Uterus (tissue), 4 donors: ENCODE results near the gene ESPNL. TPM values are rescaled to one million over a fixed set of nuclear protein-coding genes. Genes with fewer than 3 reads are reported as not detected.

Source experiments
- DNase-seq, 2 donors: peaks; one replicate each; pipeline ENCODE4 v3.0.0-alpha.2; 2019 to 2020
- H3K27ac ChIP-seq, 2 donors: fragments of 200-600 bp; sonication (generic); 1 replicate in 1 of 2; 2 replicates in 1 of 2; pipeline ENCODE4 v1.5.1; 2016 to 2018
- H3K27me3 ChIP-seq, 2 donors: fragments of 200-600 bp; sonication (generic); one replicate each; pipeline ENCODE4 v1.5.1; 2018 to 2019; ENCODE audit warnings: control low read depth in 1 of 2
- H3K36me3 ChIP-seq, 2 donors: fragments of 200-600 bp; sonication (generic); one replicate each; pipeline ENCODE4 v1.5.1; 2019; ENCODE audit warnings: control low read depth in 1 of 2
- H3K4me1 ChIP-seq, 2 donors: fragments of 200-600 bp; sonication (generic); one replicate each; pipeline ENCODE4 v1.5.1; 2018 to 2019; ENCODE audit warnings: control low read depth in 1 of 2
- H3K4me3 ChIP-seq, 2 donors: fragments of 200-600 bp; sonication (generic); 1 replicate in 1 of 2; 2 replicates in 1 of 2; pipeline ENCODE4 v1.5.1; 2018 to 2019; ENCODE audit warnings: mild to moderate bottlenecking in 1 of 2
- H3K9me3 ChIP-seq, 2 donors: fragments of 200-600 bp; sonication (generic); one replicate each; pipeline ENCODE4 v1.5.1; 2019; ENCODE audit warnings: control low read depth in 1 of 2
- POLR2A ChIP-seq, 2 donors: fragments of 450-650 bp; IDR thresholded peaks; one replicate each; pipeline ENCODE4 v1.6.1; 2016; ENCODE audit warnings: antibody characterized with exemption in 2 of 2, mild to moderate bottlenecking in 1 of 2, moderate library complexity in 1 of 2
- intact Hi-C: fragments of 100-400 bp; cut with DNase I; formaldehyde crosslinking; loops from one replicate; pipeline ENCODE4 v1.15.1; 2023; ENCODE audit warnings: low total_unique reads
- total RNA-seq, 4 donors: library from RNA; depleted of rRNA in 3 of 4; stranded (reverse); fragments of >200 nt in 3 of 4; gene quantifications; one replicate each; pipeline versions ENCODE4 v1.1.0 to v1.2.4, GENCODE V29; 2014 to 2023
- TF ChIP-seq, protein P1 (sequence below), 4 experiments: fragments of 200-600 bp in 2 of 4; fragments of 450-650 bp in 2 of 4; sonication (generic) in 2 of 4; IDR thresholded peaks; one replicate each; pipeline ENCODE4 v1.5.1; 2016 to 2019; ENCODE audit warnings: antibody characterized with exemption in 4 of 4, mild to moderate bottlenecking in 2 of 4, moderate library complexity in 1 of 4
- donor health status: DM: yes; HTN: yes; CAD: no.

ESPNL gene
- total RNA-seq, 4 donors from 2014 or later: 0.34 to 7.7 TPM; not detected in 2

DNA sequence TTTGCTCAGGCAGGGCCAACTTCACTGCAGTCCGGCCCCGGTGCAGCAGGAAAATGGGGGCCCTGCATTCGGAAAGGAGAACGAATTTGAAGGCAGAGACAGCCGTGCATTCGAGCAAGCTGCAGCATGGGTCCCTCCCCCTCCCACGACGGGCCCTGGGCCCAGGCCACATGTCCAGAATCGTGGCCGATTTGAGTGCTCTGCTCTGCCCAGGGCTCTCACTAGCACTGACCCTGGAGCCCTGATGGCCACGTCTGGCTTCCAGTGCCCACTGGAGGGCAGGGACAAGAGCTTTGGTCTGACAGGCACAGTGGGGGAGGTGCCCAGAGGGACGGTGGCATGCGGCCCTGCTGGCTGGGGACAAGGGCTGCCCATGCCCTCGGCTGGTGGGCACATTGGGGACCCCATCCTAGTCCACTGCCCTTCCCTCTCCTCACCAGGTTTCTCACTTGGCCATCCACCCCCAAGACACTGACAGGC, 23.9 kb downstream of the ESPNL start:
- TF ChIP-seq, protein P1, sequence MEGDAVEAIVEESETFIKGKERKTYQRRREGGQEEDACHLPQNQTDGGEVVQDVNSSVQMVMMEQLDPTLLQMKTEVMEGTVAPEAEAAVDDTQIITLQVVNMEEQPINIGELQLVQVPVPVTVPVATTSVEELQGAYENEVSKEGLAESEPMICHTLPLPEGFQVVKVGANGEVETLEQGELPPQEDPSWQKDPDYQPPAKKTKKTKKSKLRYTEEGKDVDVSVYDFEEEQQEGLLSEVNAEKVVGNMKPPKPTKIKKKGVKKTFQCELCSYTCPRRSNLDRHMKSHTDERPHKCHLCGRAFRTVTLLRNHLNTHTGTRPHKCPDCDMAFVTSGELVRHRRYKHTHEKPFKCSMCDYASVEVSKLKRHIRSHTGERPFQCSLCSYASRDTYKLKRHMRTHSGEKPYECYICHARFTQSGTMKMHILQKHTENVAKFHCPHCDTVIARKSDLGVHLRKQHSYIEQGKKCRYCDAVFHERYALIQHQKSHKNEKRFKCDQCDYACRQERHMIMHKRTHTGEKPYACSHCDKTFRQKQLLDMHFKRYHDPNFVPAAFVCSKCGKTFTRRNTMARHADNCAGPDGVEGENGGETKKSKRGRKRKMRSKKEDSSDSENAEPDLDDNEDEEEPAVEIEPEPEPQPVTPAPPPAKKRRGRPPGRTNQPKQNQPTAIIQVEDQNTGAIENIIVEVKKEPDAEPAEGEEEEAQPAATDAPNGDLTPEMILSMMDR (IDR thresholded peaks at IDR 0.05): no peak
- TF ChIP-seq POLR2A (IDR thresholded peaks at IDR 0.05): no peak
- no peak overlapping the region for H3K4me3 ChIP-seq
- H3K27ac ChIP-seq: no peak overlapping the region
- no peaks in the 10 kb centered on the region for H3K9me3 ChIP-seq
- H3K27me3 ChIP-seq: no peaks in the 10 kb centered on the region
- H3K36me3 ChIP-seq: no peaks in the 10 kb centered on the region
- H3K4me1 ChIP-seq: no peaks in the 10 kb centered on the region
- intact Hi-C loops: no loop called here
- no peak for DNase-seq

DNA sequence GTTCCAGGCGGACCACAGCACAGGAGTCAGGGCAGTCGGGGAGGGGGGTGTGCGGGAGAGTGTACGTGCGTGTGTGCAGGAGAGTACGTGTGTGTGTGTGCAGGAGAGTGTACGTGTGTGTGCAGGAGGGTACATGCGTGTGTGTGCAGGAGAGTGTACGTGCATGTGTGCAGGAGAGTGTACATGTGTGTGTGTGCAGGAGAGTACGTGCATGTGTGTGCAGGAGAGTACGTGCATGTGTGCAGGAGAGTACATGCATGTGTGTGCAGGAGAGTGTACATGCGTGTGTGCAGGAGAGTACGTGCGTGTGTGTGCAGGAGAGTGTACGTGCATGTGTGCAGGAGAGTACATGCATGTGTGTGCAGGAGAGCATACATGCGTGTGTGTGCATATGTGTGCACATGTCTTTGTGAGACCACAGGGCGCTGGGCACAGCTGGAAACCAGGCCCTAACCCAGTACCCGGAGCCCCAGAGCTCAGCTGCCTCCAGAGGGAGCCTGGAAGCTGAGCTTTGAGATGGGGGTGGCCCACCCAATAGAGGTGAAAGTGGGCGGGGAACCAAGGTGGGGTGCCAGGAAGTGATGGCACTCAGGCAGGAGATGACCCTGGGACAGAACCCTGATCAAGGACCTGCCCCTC, 24.5 kb downstream of the ESPNL start:
- no peaks in the 10 kb centered on the region for H3K9me3 ChIP-seq
- H3K27me3 ChIP-seq: no peaks in the 10 kb centered on the region
- H3K36me3 ChIP-seq: no peaks in the 10 kb centered on the region
- TF ChIP-seq, protein P1 (IDR thresholded peaks at IDR 0.05): no peak
- intact Hi-C loops: no loop called here
- H3K4me3 ChIP-seq: no peak overlapping the region
- no peak for DNase-seq
- H3K27ac ChIP-seq: no peak overlapping the region
- no peaks in the 10 kb centered on the region for H3K4me1 ChIP-seq

DNA sequence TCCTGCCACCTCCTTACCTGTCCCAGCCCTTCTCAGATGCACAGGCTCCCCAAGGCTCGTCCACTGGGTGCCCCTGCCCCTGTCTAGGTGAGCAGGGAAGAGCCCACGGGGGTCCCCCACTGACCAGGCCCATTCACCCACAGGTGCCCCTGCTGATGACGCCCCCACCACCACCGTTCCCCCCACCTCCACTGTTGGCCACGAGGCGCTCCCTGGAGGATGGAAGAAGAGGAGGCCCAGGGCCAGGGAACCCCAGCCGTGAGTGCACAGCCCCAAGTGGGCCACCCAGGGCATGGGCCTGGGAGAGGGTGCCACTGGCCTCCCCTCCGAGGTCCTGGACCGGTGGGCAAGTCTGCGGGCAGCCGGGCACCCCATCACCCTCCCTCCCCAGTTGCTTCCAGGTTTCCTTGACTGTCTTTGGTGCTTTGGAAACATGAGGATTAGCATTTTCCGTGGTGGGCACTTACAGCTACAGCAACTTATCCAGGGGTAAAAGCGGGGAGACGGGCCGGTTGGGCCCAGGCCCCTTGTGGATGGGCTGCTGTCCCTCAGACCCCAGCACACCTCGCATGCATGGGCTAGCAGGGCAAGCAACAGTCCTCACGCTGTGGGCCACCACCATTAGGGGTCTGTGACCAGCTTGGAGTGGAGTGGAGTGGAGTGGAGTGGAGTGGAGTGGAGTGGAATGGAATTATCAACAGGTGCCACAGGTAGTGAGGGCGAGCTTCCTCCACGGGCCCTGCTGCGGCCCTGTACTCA, 25.2 kb downstream of the ESPNL start:
- intact Hi-C loops: no loop called here
- Histone ChIP-seq H3K27me3 (no peaks in the 10 kb centered on the region), H3K9me3 (no peaks in the 10 kb centered on the region), H3K4me3 (no peak overlapping the region), H3K27ac (no peak overlapping the region), H3K36me3 (no peaks in the 10 kb centered on the region), H3K4me1 (no peaks in the 10 kb centered on the region)
- DNase-seq: no peak
- TF ChIP-seq, protein P1 (IDR thresholded peaks at IDR 0.05): no peak
- TF ChIP-seq POLR2A (IDR thresholded peaks at IDR 0.05): no peak

DNA sequence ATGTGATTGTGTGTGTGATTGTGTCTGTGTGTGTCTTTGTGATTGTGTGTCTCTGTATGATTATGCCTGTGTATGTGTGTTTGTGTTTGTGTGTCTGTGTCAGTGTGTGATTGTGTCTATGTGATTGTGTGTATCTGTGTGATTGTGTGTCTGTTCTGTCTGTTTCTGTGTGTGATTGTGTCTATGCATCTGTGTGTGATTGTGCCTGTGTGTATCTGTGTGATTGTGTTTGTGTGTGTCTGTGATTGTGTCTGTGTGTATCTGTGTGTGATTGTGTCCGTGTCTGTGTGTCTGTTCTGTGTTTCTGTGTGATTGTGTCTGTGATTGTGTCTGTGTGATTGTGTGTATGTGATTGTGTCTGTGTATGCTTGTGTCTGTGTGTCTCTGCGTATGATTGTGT, 26.2 kb downstream of the ESPNL start:
- DNase-seq: no peak
- TF ChIP-seq, protein P1 (IDR thresholded peaks at IDR 0.05): no peak
- TF ChIP-seq POLR2A (IDR thresholded peaks at IDR 0.05): no peak
- intact Hi-C loops: no loop called here
- Histone ChIP-seq H3K27ac (no peak overlapping the region), H3K4me3 (no peak overlapping the region), H3K9me3 (no peaks in the 10 kb centered on the region), H3K27me3 (no peaks in the 10 kb centered on the region), H3K36me3 (no peaks in the 10 kb centered on the region), H3K4me1 (no peaks in the 10 kb centered on the region)

DNA sequence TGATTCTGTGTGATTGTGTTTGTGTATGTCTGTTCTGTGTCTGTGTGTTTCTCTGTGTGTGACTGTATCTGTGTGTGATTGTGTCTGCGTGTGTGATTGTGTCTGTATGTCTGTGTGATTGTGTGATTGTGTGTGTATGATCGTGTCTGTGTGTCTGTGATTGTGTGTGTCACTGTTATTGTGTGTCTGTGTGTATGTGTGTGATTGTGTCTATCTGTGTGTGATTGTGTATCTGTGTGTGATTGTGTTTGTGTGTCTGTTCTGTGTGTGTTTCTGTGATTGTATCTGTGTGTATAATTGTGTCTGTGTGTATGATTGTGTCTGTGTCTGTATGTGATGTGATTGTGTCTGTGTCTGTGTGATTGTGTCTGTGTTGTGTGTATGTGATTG, 26.6 kb downstream of the ESPNL start:
- TF ChIP-seq, protein P1 (IDR thresholded peaks at IDR 0.05): no peak
- no peak for TF ChIP-seq POLR2A (IDR thresholded peaks at IDR 0.05)
- H3K27ac ChIP-seq: no peak overlapping the region
- no peak for DNase-seq
- H3K4me1 ChIP-seq: no peaks in the 10 kb centered on the region
- H3K4me3 ChIP-seq: no peak overlapping the region
- no peaks in the 10 kb centered on the region for H3K27me3 ChIP-seq
- no peaks in the 10 kb centered on the region for H3K36me3 ChIP-seq
- H3K9me3 ChIP-seq: no peaks in the 10 kb centered on the region
- intact Hi-C loops: no loop called here
